Cortex of kidney (tissue), 1 donor: ENCODE measurements around the gene ZNF554.
"Not testable (repeated sequence)": the region's sequence is repeated elsewhere in the genome, so short reads cannot be mapped to it uniquely, and the experiment has no call there.

ENCODE experiments used
- DNase-seq: peaks from one replicate; lab custom pipeline; 2025; lab: John Stamatoyannopoulos, UW

Gene ZNF554

DNA sequence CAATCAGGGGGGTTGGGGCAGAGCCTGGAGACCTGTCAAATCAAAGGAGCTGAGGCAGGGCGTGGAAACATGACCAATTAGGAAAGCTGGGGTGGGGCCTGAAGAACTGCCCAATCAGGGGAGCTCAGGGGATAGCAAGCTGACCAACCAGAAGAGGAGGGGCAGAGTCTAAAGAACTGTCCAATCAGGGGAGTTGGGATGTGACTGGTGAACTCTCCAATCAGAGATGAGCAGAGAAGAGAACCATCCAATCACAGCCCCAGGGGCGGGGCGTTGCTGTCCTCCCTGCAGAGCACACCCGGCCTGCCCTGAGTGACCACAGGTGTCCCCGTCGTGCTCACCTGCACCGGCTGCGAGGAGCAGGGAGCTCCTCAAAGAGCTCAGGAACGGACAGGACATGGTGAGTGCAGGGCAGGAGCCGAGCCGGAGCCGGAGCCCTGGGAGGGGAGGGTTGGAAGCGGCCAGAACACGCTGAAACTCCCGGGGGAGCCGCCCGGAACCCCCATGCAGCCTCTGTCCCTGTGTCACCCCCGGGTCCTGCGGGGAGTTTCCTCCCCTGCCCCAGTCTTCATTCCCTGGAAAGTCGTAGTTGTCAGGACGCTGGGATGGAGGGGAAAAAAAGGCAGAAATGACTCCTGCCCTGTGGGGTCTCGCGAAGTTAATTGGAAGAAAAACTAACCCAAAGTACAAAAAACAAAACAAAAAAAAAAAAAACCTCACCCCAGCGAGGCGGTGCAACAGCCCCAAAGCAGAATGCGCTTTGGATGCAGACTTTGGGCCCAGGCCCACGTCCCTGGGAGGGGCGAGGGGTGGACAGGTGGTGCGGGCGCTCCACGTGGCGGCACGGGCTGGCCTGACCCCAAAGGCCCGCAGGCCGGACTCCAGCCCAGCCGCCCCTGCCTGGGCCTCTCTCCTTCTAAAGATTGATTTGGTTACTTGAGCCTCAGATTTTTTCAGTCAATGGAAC lies 47.6 kb downstream of the ZNF554 start, which contains the start of gene ZNF556:
Gene ZNF556, plus strand, starts transcription at position 311 of the 967 bp plus-strand sequence. Its CDS starts 87 bp downstream, at position 398.
- DNase-seq: no peak

- no peak for DNase-seq
These were observed 50.0 kb downstream of the ZNF554 start for GRCh38 chr19:2869618-2870017.

- not testable (repeated sequence) for DNase-seq
These were observed 52.5 kb downstream of the ZNF554 start for GRCh38 chr19:2872175-2872574.

- no peak for DNase-seq
These were observed 58.0 kb downstream of the ZNF554 start for GRCh38 chr19:2877398-2878331.

GRCh38 chr19:2883686-2884439 lies 64.2 kb downstream of the ZNF554 start:
- no peak for DNase-seq

GRCh38 chr19:2885736-2886135 lies 66.1 kb downstream of the ZNF554 start:
- no peak for DNase-seq
